ENCODE results near the gene PRSS57.

The PRSS57 gene

DNA sequence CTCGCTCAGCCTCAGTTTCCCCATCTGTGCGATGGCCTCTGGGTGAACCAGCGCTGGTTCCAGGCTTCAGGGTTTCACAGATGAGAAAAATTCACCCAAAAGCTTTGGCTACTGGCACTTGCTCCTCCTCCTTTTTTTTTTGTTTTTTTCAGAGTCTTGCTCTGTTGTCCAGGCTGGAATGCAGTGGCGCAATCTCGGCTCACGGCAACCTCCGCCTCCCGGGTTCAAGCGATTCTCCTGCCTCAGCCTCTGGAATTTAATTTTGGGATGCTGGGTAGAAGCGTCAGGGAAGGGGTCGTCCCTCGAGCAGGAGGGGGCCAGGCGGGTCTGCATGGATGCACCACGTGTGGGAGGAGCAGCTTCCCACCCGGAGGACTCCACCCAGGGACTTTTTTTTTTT, 7.0 kb downstream of the PRSS57 start:
- Mint-ChIP-seq H3K4me3 (no peak overlapping the region), H3K27ac (no peak overlapping the region), H3K4me1 (peaks cover 14% of the 10 kb centered on the region), H3K9me3 (no peaks in the 10 kb centered on the region), H3K36me3 (ENCODE audit: low read depth) (no peaks in the 10 kb centered on the region), H3K27me3 (ENCODE audit: low read depth, poor library complexity) (peaks cover 8% of the 10 kb centered on the region)
- TF ChIP-seq, protein P1, sequence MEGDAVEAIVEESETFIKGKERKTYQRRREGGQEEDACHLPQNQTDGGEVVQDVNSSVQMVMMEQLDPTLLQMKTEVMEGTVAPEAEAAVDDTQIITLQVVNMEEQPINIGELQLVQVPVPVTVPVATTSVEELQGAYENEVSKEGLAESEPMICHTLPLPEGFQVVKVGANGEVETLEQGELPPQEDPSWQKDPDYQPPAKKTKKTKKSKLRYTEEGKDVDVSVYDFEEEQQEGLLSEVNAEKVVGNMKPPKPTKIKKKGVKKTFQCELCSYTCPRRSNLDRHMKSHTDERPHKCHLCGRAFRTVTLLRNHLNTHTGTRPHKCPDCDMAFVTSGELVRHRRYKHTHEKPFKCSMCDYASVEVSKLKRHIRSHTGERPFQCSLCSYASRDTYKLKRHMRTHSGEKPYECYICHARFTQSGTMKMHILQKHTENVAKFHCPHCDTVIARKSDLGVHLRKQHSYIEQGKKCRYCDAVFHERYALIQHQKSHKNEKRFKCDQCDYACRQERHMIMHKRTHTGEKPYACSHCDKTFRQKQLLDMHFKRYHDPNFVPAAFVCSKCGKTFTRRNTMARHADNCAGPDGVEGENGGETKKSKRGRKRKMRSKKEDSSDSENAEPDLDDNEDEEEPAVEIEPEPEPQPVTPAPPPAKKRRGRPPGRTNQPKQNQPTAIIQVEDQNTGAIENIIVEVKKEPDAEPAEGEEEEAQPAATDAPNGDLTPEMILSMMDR (IDR thresholded peaks at IDR 0.05), result no peak
- DNase-seq, result no peak

DNA sequence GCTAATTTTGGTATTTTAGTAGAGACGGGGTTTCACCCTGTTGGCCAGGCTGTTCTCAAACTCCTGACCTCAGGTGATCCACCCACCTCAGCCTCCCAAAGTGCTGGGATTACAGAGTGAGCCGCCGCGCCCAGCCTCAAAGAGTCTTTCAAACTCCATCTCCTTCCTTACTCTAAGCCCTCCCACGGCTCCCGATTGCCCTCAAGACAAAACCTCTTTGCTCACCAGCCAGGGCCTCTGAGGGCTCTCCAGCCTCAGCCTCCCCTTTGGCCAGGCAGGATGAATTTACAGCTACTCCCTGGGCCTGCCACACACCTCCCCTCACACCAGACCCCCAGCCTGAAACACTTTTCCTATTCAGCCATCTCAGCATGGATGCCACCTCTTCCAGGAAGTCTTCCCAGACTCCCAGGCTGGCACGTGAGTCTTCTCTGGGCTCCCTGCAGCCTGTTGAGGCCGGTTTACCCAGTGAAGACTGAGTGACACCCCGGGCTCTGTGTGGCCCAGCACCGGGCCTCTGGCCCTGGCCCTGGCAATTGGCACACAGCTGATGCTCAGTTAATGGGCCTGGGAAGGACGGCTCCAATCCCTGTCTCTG, 7.6 kb downstream of the PRSS57 start:
- no peak overlapping the region for H3K27ac Mint-ChIP-seq
- TF ChIP-seq, protein P1 (IDR thresholded peaks at IDR 0.05), result no peak

DNA sequence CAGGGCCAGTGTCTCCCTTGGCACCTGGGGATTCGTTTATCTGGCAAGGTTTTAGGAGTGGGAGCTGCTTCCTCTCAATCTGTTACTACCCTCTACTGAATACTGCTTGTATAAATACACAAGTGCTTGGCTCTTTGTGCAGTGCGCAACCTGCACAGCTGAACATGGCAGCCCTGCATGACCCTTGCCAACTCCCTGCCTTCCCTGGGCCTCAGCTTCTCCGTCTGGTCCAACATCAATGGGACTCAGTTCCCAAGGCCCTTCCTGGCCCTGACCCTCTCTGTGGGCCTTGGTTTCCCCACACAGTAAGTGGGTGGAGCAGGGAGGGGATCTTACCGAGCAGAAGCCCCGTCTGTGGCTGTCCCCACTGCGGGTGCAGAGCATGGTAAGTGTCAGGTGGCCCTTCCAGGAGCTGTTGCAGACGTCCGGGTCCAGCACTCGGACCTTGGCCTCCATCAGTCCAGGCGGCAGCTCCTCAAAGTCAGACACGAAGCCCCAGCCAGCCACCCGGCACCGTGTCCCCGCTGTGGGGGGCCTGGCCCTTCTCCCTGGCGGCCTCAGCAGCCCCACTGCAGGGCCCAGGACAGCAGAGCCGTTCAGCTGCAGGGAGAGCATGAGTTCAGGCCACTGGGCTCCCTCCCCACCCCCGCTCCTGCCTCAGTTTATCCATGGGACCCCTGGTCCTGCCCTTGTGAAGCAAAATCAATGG, 8.5 kb downstream of the PRSS57 start:
- Mint-ChIP-seq H3K27ac (no peak overlapping the region), H3K9me3 (no peaks in the 10 kb centered on the region), H3K27me3 (ENCODE audit: low read depth, poor library complexity) (peaks cover 8% of the 10 kb centered on the region), H3K4me3 (no peak overlapping the region), H3K4me1 (peaks cover 17% of the 10 kb centered on the region), H3K36me3 (ENCODE audit: low read depth) (no peaks in the 10 kb centered on the region)
- no peak for DNase-seq
- TF ChIP-seq, protein P1 (IDR thresholded peaks at IDR 0.05), result no peak

More for the DNA sequence above, 7.6 kb downstream of the PRSS57 start:
- H3K4me3 Mint-ChIP-seq, result no peak overlapping the region
- peaks cover 8% of the 10 kb centered on the region for H3K27me3 Mint-ChIP-seq (ENCODE audit: low read depth, poor library complexity)
- H3K36me3 Mint-ChIP-seq (ENCODE audit: low read depth), result no peaks in the 10 kb centered on the region
- H3K9me3 Mint-ChIP-seq, result no peaks in the 10 kb centered on the region
- H3K4me1 Mint-ChIP-seq, result peaks cover 14% of the 10 kb centered on the region
- DNase-seq, result no peak

DNA sequence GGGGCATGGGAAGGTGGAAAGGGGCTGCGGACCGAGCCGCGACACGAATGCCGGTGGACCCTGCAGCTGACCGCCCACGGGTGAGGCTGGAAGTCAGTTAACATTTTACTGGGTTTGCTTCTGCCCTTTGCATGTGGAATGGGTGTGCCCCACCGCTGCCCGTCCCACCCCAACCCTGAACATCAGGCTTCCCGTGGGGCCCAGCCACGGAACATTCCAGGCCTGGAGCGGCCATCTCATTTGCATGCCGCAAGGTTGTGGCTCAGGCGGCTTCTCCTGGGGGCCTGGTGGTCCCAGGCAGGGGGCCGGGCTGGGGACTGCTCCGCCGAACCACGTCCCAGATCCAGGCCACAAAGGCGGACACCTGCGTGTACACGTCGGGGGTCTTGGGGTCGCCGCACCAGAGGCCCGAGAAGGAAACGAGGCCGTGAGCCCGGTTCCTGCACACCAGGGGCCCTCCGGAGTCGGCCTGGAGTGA, 9.8 kb downstream of the PRSS57 start:
- TF ChIP-seq, protein P1 (IDR thresholded peaks at IDR 0.05), result no peak
- peaks cover 8% of the 10 kb centered on the region for H3K27me3 Mint-ChIP-seq (ENCODE audit: low read depth, poor library complexity)
- H3K9me3 Mint-ChIP-seq, result no peaks in the 10 kb centered on the region
- no peak overlapping the region for H3K27ac Mint-ChIP-seq
- no peak for DNase-seq
- no peak overlapping the region for H3K4me3 Mint-ChIP-seq
- H3K4me1 Mint-ChIP-seq, result peaks cover 14% of the 10 kb centered on the region
- H3K36me3 Mint-ChIP-seq (ENCODE audit: low read depth), result no peaks in the 10 kb centered on the region

DNA sequence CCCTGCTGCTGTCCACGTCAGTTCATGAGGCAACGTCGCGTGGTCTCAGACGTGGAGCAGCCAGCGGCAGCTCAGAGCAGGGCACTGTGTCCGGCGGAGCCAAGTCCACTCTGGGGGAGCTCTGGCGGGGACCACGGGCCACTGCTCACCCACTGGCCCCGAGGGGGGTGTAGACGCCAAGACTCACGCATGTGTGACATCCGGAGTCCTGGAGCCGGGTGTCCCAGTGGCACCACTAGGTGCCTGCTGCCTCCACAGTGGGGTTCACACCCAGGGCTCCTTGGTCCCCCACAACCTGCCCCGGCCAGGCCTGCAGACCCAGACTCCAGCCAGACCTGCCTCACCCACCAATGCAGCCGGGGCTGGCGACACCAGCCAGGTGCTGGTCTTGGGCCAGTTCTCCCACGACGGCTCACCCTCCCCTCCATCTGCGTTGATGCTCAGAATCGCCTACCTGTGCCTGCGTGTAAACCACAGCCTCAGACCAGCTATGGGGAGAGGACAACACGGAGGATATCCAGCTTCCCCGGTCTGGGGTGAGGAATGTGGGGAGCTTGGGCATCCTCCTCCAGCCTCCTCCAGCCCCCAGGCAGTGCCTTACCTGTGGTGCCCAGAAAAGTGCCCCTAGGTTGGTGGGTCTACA, 12.5 kb downstream of the PRSS57 start:
- no peak overlapping the region for H3K4me3 Mint-ChIP-seq
- H3K27me3 Mint-ChIP-seq (ENCODE audit: low read depth, poor library complexity), result peaks cover 8% of the 10 kb centered on the region
- TF ChIP-seq, protein P1 (IDR thresholded peaks at IDR 0.05), result no peak
- DNase-seq, result no peak
- H3K4me1 Mint-ChIP-seq, result peaks cover 14% of the 10 kb centered on the region
- H3K27ac Mint-ChIP-seq, result peak overlapping the region; percentile 39
- H3K9me3 Mint-ChIP-seq, result no peaks in the 10 kb centered on the region
- no peaks in the 10 kb centered on the region for H3K36me3 Mint-ChIP-seq (ENCODE audit: low read depth)

Measured in nephron progenitor cell (in vitro differentiated cells).